Thymus (tissue), 11 donors: ENCODE measurements around the gene GLIPR2. TPM values are rescaled to one million over a fixed set of nuclear protein-coding genes. Genes with fewer than 3 reads are reported as not detected.
"Not testable (repeated sequence)": the region's sequence is repeated elsewhere in the genome, so short reads cannot be mapped to it uniquely, and the experiment has no call there.

Experiments
- DNase-seq, 9 donors: peaks; one replicate each; pipeline ENCODE4 v3.0.0-alpha.2; 2013; ENCODE audit warnings: low spot score in 9 of 9, low read depth in 6 of 9, missing footprints in 1 of 9
- H3K27ac ChIP-seq, 2 donors: one replicate each; pipeline ENCODE4 v1.5.1; 2013; ENCODE audit warnings: control low read depth in 1 of 2, low read depth in 1 of 2, low read length in 1 of 2, mild to moderate bottlenecking in 1 of 2, moderate library complexity in 1 of 2
- H3K27me3 ChIP-seq, 2 donors: one replicate each; pipeline ENCODE4 v1.5.1; 2013; ENCODE audit warnings: low read length in 1 of 2; ENCODE audit not compliant: control insufficient read depth in 2 of 2, insufficient read depth in 1 of 2
- H3K36me3 ChIP-seq, 2 donors: one replicate each; pipeline ENCODE4 v1.5.1; 2013; ENCODE audit warnings: low read length in 1 of 2, mild to moderate bottlenecking in 1 of 2, moderate library complexity in 1 of 2; ENCODE audit not compliant: control insufficient read depth in 2 of 2, insufficient read depth in 2 of 2
- H3K4me1 ChIP-seq, 2 donors: one replicate each; pipeline ENCODE4 v1.5.1; 2013; ENCODE audit warnings: low read length in 2 of 2; ENCODE audit not compliant: control insufficient read depth in 2 of 2, insufficient read depth in 2 of 2
- H3K4me3 ChIP-seq, 2 donors: one replicate each; pipeline ENCODE4 v1.5.1; 2013; ENCODE audit warnings: low read length in 2 of 2, control low read depth in 1 of 2, mild to moderate bottlenecking in 1 of 2
- H3K9me3 ChIP-seq, 2 donors: one replicate each; pipeline ENCODE4 v1.5.1; 2013; ENCODE audit warnings: low read length in 1 of 2, mild to moderate bottlenecking in 1 of 2; ENCODE audit not compliant: control insufficient read depth in 2 of 2, insufficient read depth in 1 of 2
- WGBS: extraction: QIAGEN DNeasy Blood & Tissue Kit; methylation state at CpG from one replicate; pipeline ENCODE4 v1.1.7; 2013; 5-methylcytosine and 5-hydroxymethylcytosine counted together
- polyA plus RNA-seq: library from polyadenylated mRNA; stranded (reverse); fragments of 200-250 nt; gene quantifications from one replicate; pipeline ENCODE4 v1.2.3, GENCODE V29; 2013
- total RNA-seq: library from RNA; stranded (reverse); fragments of 120-200 nt; gene quantifications from one replicate; pipeline ENCODE4 v1.2.4, GENCODE V29; 2013
- donor health status: healthy.

GLIPR2 gene
- total and polyA plus RNA-seq, 2 donors: 19.8 to 27.0 TPM

DNA sequence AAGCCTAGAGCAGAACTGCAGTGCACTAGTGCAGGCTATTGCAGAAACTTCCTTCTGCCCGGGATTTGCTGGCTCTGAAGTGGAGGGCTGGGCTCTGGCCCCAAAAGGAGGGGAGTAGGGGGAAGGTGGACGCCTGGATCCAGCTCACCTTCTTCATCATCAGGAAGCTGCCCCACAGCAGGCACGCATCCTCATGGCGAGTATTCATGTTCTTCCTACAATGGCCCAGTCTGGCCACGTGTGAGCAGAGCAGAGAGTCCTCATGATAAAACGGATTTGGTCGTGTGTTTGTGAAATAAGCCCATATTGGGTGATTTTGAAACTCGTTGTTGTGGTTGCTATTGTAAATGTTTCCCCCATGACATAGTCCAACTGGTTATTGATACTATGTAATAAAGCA lies 8.2 kb upstream of the GLIPR2 start:
- H3K36me3 ChIP-seq: peaks cover 0 to 3% of the 10 kb centered on the region in 2 donors
- no peak overlapping the region for H3K4me3 ChIP-seq
- WGBS: 81% methylated on average over 8 of the region's 8 CpGs
- peaks cover 0 to 2% of the 10 kb centered on the region in 2 donors for H3K4me1 ChIP-seq
- no peak for DNase-seq
- no peak overlapping the region for H3K27ac ChIP-seq
- H3K9me3 ChIP-seq: no peaks in the 10 kb centered on the region
- H3K27me3 ChIP-seq: no peaks in the 10 kb centered on the region

DNA sequence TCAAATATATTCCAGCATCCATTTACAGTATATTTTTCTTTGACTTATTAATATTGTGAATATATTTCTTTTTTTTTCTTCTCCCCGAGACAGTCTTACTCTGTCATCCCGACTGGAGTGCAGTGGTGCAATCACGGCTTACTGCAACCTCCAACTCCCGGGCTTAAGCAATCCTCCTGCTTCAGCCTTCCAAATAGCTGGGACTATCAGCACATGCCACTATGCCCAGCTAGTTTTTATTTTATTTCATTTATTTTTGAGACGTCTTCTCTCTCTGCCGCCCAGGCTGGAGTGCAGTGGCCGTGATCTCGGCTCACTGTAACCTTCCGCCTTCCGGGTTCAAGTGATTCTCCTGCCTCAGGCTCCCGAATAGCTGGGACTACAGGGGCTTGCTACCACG lies 7.4 kb upstream of the GLIPR2 start:
- Histone ChIP-seq H3K27me3 (no peaks in the 10 kb centered on the region), H3K9me3 (no peaks in the 10 kb centered on the region), H3K36me3 (peaks cover 0 to 3% of the 10 kb centered on the region in 2 donors), H3K27ac (no peak overlapping the region), H3K4me1 (peaks cover 0 to 2% of the 10 kb centered on the region in 2 donors), H3K4me3 (no peak overlapping the region)
- WGBS: 97% methylated on average over 12 of the region's 12 CpGs
- DNase-seq: no peak

DNA sequence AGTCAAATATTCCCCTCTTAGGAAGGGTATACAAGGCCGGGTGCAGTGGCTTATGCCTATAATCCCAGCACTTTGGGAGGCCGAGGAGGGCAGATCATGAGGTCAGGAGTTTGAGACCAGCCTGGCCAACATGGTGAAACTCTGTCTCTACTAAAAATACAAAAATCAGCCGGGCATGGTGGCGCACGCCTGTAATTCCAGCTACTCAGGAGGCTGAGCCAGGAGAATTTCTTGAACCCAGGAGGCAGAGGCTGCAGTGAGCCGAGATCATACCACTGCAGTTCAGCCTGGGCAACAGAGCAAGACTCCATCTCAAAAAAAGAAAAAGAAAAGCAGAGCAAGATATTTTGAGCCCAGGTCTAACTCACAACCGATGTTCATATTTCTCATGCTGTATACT lies 4.9 kb upstream of the GLIPR2 start:
- 97% methylated on average over 7 of the region's 7 CpGs for WGBS
- H3K4me1 ChIP-seq, DNase-seq, H3K36me3 ChIP-seq, H3K4me3 ChIP-seq, H3K27ac ChIP-seq, H3K9me3 ChIP-seq: not testable (repeated sequence)
- H3K27me3 ChIP-seq: peaks cover 0 to 18% of the 10 kb centered on the region in 2 donors

DNA sequence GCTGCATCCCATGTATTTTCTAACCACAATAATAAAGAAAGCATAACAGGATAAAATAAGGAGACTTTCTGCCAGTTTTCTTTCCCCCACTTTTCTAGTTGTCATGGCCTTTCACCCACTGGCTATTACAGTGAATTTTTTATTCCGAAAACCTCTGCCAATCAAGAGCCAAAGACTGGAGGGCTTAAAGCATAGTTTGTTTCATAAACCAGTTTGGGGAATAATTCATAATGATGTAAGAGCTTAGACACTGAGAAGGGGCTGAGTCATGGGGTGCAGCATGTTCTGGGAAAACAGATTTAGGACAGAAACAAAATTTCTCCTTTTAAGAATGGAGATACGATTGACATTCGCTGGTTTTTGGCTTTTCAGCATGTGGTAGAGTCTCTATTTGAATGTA lies 4.4 kb upstream of the GLIPR2 start:
- no peak overlapping the region for H3K27ac ChIP-seq

DNA sequence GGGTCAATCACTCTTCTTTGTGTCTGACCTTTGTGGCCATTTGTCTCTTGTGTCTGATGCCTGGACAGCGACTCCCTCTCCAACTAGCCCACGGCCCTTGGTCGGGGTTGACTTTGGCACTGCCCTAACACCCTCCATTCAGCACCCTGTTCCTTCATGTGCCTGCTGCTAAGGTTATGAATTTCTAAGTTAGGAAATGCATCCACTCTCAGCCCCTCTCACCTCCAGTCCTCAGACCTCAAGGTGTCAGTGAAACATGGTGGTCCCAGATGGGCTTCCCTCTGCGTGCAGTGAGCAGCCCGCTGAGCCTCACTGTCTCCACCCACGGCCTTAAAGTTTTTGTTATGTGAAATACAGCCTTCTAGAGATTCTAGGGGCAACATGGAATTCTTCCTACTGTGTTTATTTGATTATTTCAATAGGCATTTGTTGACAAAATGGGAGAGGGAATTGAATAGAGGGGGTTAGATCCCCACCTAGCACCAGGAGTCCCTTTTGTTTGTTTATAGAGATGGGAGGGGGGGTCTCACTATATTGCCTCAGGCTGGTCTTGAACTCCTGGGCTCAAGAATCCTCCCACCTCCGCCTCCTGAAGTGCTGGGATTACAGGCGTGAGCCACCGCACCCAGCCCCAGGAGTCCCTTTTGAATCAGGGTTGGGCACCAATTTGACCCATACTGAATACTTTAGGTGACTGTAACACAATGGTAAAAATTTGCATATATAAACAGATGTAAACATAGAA lies 1.6 kb upstream of the GLIPR2 start:
- 97% methylated on average over 9 of the region's 9 CpGs for WGBS
- Histone ChIP-seq H3K4me3 (no peak overlapping the region), H3K4me1 (peaks cover 13 to 33% of the 10 kb centered on the region in 2 donors), H3K9me3 (peaks cover 0 to 3% of the 10 kb centered on the region in 2 donors), H3K27ac (no peak overlapping the region), H3K36me3 (no peaks in the 10 kb centered on the region), H3K27me3 (peaks cover 0 to 33% of the 10 kb centered on the region in 2 donors)
- DNase-seq: no peak

More for the DNA sequence above, 4.4 kb upstream of the GLIPR2 start:
- Histone ChIP-seq H3K4me3 (no peak overlapping the region), H3K4me1 (peaks cover 9 to 12% of the 10 kb centered on the region in 2 donors), H3K36me3 (no peaks in the 10 kb centered on the region), H3K27me3 (peaks cover 0 to 21% of the 10 kb centered on the region in 2 donors), H3K9me3 (peaks cover 0 to 2% of the 10 kb centered on the region in 2 donors)
- no peak for DNase-seq
- 97% methylated on average over 3 of the region's 3 CpGs for WGBS

DNA sequence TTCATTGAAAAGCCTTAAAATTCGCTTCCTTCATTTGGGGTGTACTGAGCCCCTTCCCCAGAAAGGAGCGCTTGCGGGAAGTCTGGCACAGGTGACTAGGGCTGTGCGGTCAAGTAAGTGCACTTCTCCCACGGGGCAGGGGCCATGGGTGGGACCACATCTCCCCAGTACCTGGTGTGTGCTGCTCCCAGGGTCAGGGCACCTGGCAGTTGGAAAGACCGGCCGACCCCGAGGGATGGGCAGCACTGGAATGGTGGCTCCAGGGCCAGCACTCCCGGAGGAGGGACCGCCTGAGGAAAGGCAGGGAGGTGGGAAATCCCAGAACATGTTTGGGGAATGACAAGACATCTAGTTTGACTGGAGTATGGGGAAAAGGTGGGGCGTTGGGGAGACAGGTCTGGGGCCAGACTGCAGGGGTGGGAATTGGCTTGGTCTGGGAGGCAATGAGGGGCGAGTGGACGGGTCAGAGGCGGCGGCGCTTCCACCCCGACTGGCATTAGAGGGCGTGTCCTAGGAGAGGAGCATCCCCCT lies 727 bp upstream of the GLIPR2 start:
- H3K36me3 ChIP-seq: no peaks in the 10 kb centered on the region
- DNase-seq: no peak
- WGBS: 25% methylated on average over 18 of the region's 18 CpGs
- H3K27me3 ChIP-seq: peaks cover 0 to 33% of the 10 kb centered on the region in 2 donors
- peak overlapping the region in 1 of 2 donors; percentile 62 for H3K4me3 ChIP-seq
- H3K9me3 ChIP-seq: peaks cover 0 to 3% of the 10 kb centered on the region in 2 donors
- peaks cover 22 to 42% of the 10 kb centered on the region in 2 donors for H3K4me1 ChIP-seq
- H3K27ac ChIP-seq: no peak overlapping the region

DNA sequence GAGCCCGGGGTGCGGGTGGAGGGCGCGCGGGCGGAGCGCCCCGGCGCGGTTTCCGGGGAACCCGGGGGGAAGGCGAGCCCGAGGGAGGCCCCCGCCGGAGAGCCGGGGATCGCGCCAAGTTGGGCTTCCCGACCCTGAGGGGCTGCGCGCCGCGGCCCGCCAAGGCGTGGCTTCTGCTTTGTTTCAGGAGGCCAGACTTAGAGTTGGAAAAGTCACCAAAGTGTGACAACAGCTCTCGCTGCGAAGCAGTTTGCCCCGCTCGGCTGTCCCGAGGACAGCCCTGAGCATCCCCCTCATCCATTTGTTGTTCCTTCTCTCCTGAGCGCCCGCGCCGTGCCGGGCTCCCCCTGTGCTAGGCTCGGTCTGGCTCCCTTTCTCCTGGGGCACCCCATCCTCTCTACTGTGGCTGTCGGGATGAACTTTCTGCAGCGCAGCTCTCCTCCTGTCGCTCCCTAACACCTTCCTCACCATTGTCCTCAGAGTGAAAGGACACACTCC lies 410 bp downstream of the GLIPR2 start:
- Histone ChIP-seq H3K27ac (no peak overlapping the region), H3K4me3 (peak overlapping the region; percentile 53 to 62), H3K4me1 (peaks cover 29 to 53% of the 10 kb centered on the region in 2 donors), H3K9me3 (peaks cover 0 to 3% of the 10 kb centered on the region in 2 donors), H3K27me3 (peaks cover 0 to 33% of the 10 kb centered on the region in 2 donors), H3K36me3 (no peaks in the 10 kb centered on the region)
- peak in 1 of 9 donors; percentile 35 for DNase-seq
- WGBS: 3% methylated on average over 40 of the region's 40 CpGs

DNA sequence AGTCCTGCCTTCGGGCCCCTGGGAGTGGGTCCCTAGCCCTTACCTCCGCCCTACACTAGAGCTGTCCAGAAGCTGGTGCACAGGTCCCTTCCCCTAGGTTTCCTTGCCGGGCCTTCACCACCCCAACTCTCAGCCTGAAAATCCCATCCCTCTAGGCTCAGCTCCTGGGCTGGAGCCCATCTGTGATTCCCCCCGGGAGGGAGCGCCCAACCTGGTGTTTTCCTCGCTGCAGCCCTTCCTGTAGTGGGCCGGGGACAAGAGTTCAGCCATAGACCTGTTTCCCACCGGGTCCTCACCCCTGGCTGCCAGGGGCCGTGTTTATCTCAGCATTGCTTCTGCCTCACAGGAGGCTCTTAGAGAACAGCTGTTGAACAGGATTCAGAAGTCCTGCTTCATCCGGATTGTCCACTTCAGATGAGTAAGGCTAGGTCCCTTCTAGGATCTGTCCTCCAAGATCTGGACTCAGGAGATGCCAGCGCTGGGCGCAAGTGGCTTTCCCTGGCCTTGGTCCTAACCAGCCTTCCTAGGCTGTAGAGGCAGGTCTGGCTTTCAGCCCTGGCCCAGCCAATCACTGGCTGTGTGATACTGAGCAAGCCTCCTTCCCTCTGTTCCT lies 965 bp downstream of the GLIPR2 start:
- 78% methylated on average over 12 of the region's 12 CpGs for WGBS
- Histone ChIP-seq H3K36me3 (no peaks in the 10 kb centered on the region), H3K27ac (no peak overlapping the region), H3K4me1 (peaks cover 34 to 59% of the 10 kb centered on the region in 2 donors), H3K4me3 (peak overlapping the region; percentile 53 to 62), H3K27me3 (peaks cover 0 to 33% of the 10 kb centered on the region in 2 donors), H3K9me3 (peaks cover 0 to 3% of the 10 kb centered on the region in 2 donors)
- DNase-seq: peak in 1 of 9 donors; percentile 19

DNA sequence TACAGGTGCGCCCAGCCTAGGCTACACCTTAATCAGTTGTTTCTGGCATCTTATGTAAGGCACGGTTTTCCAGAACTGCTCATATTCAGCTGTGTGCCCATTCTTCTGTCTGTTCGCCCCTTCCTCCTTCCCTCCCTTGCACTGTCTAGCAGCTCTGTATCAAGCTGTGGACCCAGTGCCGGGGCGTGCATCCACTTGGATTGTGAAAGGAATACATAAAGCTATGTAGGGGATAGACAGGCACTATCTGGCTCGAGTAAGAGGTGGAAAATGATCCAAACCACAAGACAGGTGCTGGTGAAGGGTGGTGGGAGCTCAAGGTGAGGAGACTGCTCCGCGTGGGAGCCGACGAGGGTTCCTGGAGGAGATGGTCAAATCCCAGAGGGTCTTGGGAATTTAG lies 2.0 kb downstream of the GLIPR2 start:
- H3K27me3 ChIP-seq: peaks cover 0 to 33% of the 10 kb centered on the region in 2 donors
- H3K4me1 ChIP-seq: peaks cover 43 to 69% of the 10 kb centered on the region in 2 donors
- DNase-seq: no peak
- H3K36me3 ChIP-seq: no peaks in the 10 kb centered on the region
- H3K9me3 ChIP-seq: peaks cover 0 to 3% of the 10 kb centered on the region in 2 donors
- no peak overlapping the region for H3K4me3 ChIP-seq
- 97% methylated on average over 10 of the region's 10 CpGs for WGBS
- no peak overlapping the region for H3K27ac ChIP-seq
